OCI-LY7 (cell line): ENCODE data around the gene RECK. TPM values are rescaled to one million over a fixed set of nuclear protein-coding genes. Genes with fewer than 3 reads are reported as not detected.

Experiments used
- BruUV-seq: library from RNA; stranded (reverse); fragments of 400-500 nt; replicated peaks from 2 replicates; lab custom pipeline; 2021; lab: Mats Ljungman, UMichigan
- CTCF ChIA-PET: fragments of 300-600 bp; sonication (Branson Sonifier 250); formaldehyde crosslinking; loops from one replicate; lab custom pipeline; 2022; ENCODE audit warnings: antibody characterized with exemption; ENCODE audit not compliant: unreplicated experiment; lab: Charles Lee
- POLR2A ChIA-PET: fragments of 300-600 bp; sonication (Branson Sonifier 250); formaldehyde crosslinking; loops from one replicate; lab custom pipeline; 2022; ENCODE audit warnings: antibody characterized with exemption; lab: Charles Lee
- DNase-seq: peaks from one replicate; pipeline ENCODE4 v3.0.0-alpha.2; 2015; ENCODE audit warnings: low spot score
- H2AFZ ChIP-seq: fragments of 200-600 bp; sonication (generic), shearing (Covaris generic); 2 replicates; pipeline ENCODE4 v1.6.1; 2014; ENCODE audit warnings: mild to moderate bottlenecking, antibody characterized with exemption, low read length, moderate library complexity
- H3K27ac ChIP-seq: fragments of 200-600 bp; sonication (generic); 2 replicates; pipeline ENCODE4 v1.5.1; 2014; ENCODE audit warnings: mixed run types, low read depth, mild to moderate bottlenecking, moderate library complexity, low read length, inconsistent platforms; ENCODE audit not compliant: poor library complexity, severe bottlenecking
- H3K36me3 ChIP-seq: fragments of 200-600 bp; sonication (generic); 2 replicates; pipeline ENCODE4 v1.6.1; 2014; ENCODE audit warnings: mild to moderate bottlenecking, antibody characterized with exemption, low read length, moderate library complexity, mixed read lengths; ENCODE audit not compliant: insufficient read depth
- H3K4me1 ChIP-seq: fragments of 200-600 bp; sonication (generic); 2 replicates; pipeline ENCODE4 v1.5.1; 2014; ENCODE audit warnings: mild to moderate bottlenecking, low read length; ENCODE audit not compliant: insufficient read depth, poor library complexity, severe bottlenecking
- H3K4me2 ChIP-seq: fragments of 200-600 bp; sonication (generic); 2 replicates; pipeline ENCODE4 v1.6.1; 2014; ENCODE audit warnings: mild to moderate bottlenecking, low read length
- H3K4me3 ChIP-seq: fragments of 200-600 bp; sonication (generic); 2 replicates; pipeline ENCODE4 v1.5.1; 2014; ENCODE audit warnings: mild to moderate bottlenecking, low read depth, low read length; ENCODE audit not compliant: poor library complexity, severe bottlenecking
- H3K79me2 ChIP-seq: fragments of 200-600 bp; sonication (generic); 2 replicates; pipeline ENCODE4 v1.6.1; 2016; ENCODE audit warnings: low read depth, mild to moderate bottlenecking, low read length, moderate library complexity, mixed read lengths; ENCODE audit not compliant: insufficient read depth
- H3K9me2 ChIP-seq: fragments of 200-600 bp; sonication (generic); 2 replicates; pipeline ENCODE4 v1.6.1; 2016; ENCODE audit warnings: mild to moderate bottlenecking, low read length, mixed read lengths; ENCODE audit not compliant: insufficient read depth
- H3K9me3 ChIP-seq: fragments of 200-600 bp; sonication (generic); 2 replicates; pipeline ENCODE4 v1.6.1; 2014; ENCODE audit warnings: mild to moderate bottlenecking, mixed run types, low read length, mixed read lengths
- H4K20me1 ChIP-seq: fragments of 200-600 bp; sonication (generic); 2 replicates; pipeline ENCODE4 v1.6.1; 2014; ENCODE audit warnings: mild to moderate bottlenecking, antibody characterized with exemption, low read length, moderate library complexity, mixed read lengths; ENCODE audit not compliant: insufficient read depth
- CTCF ChIP-seq: fragments of 200-600 bp; sonication (generic); conservative IDR thresholded peaks from 2 replicates; pipeline ENCODE4 v1.5.1; 2014; ENCODE audit warnings: mild to moderate bottlenecking, antibody characterized with exemption, low read length, moderate library complexity, mixed read lengths
- EZH2phosphoT487 ChIP-seq: fragments of 200-600 bp; sonication (generic); IDR thresholded peaks from 2 replicates; pipeline ENCODE4 v1.6.1; 2018; ENCODE audit warnings: low read depth, borderline replicate concordance, mild to moderate bottlenecking, mixed run types, antibody characterized with exemption, low read length, moderate library complexity, mixed read lengths
- intact Hi-C: fragments of 100-400 bp; cut with micrococcal nuclease; formaldehyde crosslinking; loops from one replicate; pipeline ENCODE4 v1.10.0; 2022; ENCODE audit not compliant: unreplicated experiment
- total RNA-seq, 2 experiments: library from RNA; depleted of rRNA in 1 of 2; stranded (reverse); fragments of >200 nt in 1 of 2; shearing (Covaris generic) in 1 of 2; gene quantifications; 2 replicates each; pipeline ENCODE4 v1.2.3, GENCODE V29; 2014 to 2022

RECK gene
- total RNA-seq, 2 experiments from 2014 or later, result 3.0 to 6.5 TPM

GRCh38 chr9:36110434-36110833 lies 73.7 kb downstream of the RECK start:
- no peaks in the 10 kb centered on the region for H3K79me2 ChIP-seq
- POLR2A ChIA-PET, result interaction anchor here (0.7 kb wide), 1 partner anchor 13 kb away, joined by 4 read pairs; no protein-coding TSS in a partner anchor
- TF ChIP-seq EZH2phosphoT487 (no peak), CTCF (peak; percentile 56)
- CTCF ChIA-PET, result no interaction called here
- H3K9me2 ChIP-seq, result no peaks in the 10 kb centered on the region
- no peak overlapping the region for H2AFZ ChIP-seq
- H4K20me1 ChIP-seq, result no peaks in the 10 kb centered on the region
- no TSS peak for BruUV-seq
- H3K9me3 ChIP-seq, result no peaks in the 10 kb centered on the region
- intact Hi-C loops, result no loop called here
- H3K4me2 ChIP-seq, result no peak overlapping the region
- H3K27ac ChIP-seq, result no peak overlapping the region
- H3K4me3 ChIP-seq, result no peak overlapping the region
- H3K4me1 ChIP-seq, result no peaks in the 10 kb centered on the region
- no peak for DNase-seq
- H3K36me3 ChIP-seq, result no peaks in the 10 kb centered on the region

- H4K20me1 ChIP-seq, result no peaks in the 10 kb centered on the region
- no TSS peak for BruUV-seq
- ChIA-PET POLR2A (no interaction called here), CTCF (no interaction called here)
- no peak overlapping the region for H3K27ac ChIP-seq
- no peak overlapping the region for H3K4me2 ChIP-seq
- H3K4me3 ChIP-seq, result no peak overlapping the region
- no peaks in the 10 kb centered on the region for H3K4me1 ChIP-seq
- H2AFZ ChIP-seq, result no peak overlapping the region
- no peaks in the 10 kb centered on the region for H3K9me3 ChIP-seq
- no peaks in the 10 kb centered on the region for H3K36me3 ChIP-seq
- H3K79me2 ChIP-seq, result no peaks in the 10 kb centered on the region
- intact Hi-C loops, result no loop called here
- no peak for TF ChIP-seq EZH2phosphoT487
- TF ChIP-seq CTCF, result no peak
- DNase-seq, result no peak
- H3K9me2 ChIP-seq, result no peaks in the 10 kb centered on the region
Observed at GRCh38 chr9:36112516-36112915, 75.8 kb downstream of the RECK start.

GRCh38 chr9:36113999-36114398 lies 77.3 kb downstream of the RECK start:
- TF ChIP-seq CTCF (no peak), EZH2phosphoT487 (no peak)
- DNase-seq, result no peak
- H3K27ac ChIP-seq, result no peak overlapping the region
- ChIA-PET POLR2A (interaction anchor here (3.1 kb wide), 1 partner anchor 9 kb away, joined by 12 read pairs; no protein-coding TSS in a partner anchor), CTCF (no interaction called here)
- H3K79me2 ChIP-seq, result no peaks in the 10 kb centered on the region
- no peaks in the 10 kb centered on the region for H4K20me1 ChIP-seq
- no peaks in the 10 kb centered on the region for H3K36me3 ChIP-seq
- H3K9me2 ChIP-seq, result no peaks in the 10 kb centered on the region
- BruUV-seq, result no TSS peak
- H3K4me2 ChIP-seq, result no peak overlapping the region
- no peak overlapping the region for H3K4me3 ChIP-seq
- no peaks in the 10 kb centered on the region for H3K9me3 ChIP-seq
- intact Hi-C loops, result no loop called here
- no peaks in the 10 kb centered on the region for H3K4me1 ChIP-seq
- H2AFZ ChIP-seq, result no peak overlapping the region
